K562 (cell line): ENCODE data around the gene CROT. TPM values are rescaled to one million over a fixed set of nuclear protein-coding genes. Genes with fewer than 3 reads are reported as not detected.
A peak's percentile ranks its signal among the peaks of the same experiment; 100 is the strongest.

ENCODE experiments used
- LCOR ChIP-seq: sonication (generic); formaldehyde crosslinking; IDR thresholded peaks from 2 replicates; pipeline ENCODE4 v1.8.0; 2022; ENCODE audit warnings: mild to moderate bottlenecking, missing genetic modification reagents
- MAFF ChIP-seq: IDR thresholded peaks from 2 replicates; pipeline ENCODE4 v1.6.1; 2012; ENCODE audit warnings: low read length, improper control_type of control experiment
- RFX7 ChIP-seq: fragments of 250-450 bp; sonication (Bioruptor Pico); IDR thresholded peaks from 2 replicates; pipeline ENCODE4 v1.5.1; 2021; ENCODE audit warnings: mild to moderate bottlenecking
- SMC3 ChIP-seq: conservative IDR thresholded peaks from 2 replicates; pipeline ENCODE4 v1.6.1; 2011; ENCODE audit warnings: low read depth, low read length, improper control_type of control experiment; ENCODE audit not compliant: insufficient read depth
- STAG1 ChIP-seq: sonication (generic); formaldehyde crosslinking; IDR thresholded peaks from 2 replicates; pipeline ENCODE4 v1.5.0; 2020; ENCODE audit warnings: missing genetic modification reagents, borderline replicate concordance
- UBTF ChIP-seq, 2 experiments: IDR thresholded peaks; 2 replicates each; pipeline ENCODE4 v1.6.1; 2012; ENCODE audit warnings: improper control_type of control experiment in 2 of 2, low read depth in 2 of 2, low read length in 2 of 2, borderline replicate concordance in 1 of 2
- ZNF143 ChIP-seq: sonication (generic); formaldehyde crosslinking; IDR thresholded peaks from 2 replicates; pipeline ENCODE4 v1.9.0; 2022; ENCODE audit warnings: mild to moderate bottlenecking, missing genetic modification reagents
- ZNF584 ChIP-seq: fragments of 200-800 bp; sonication (Bioruptor generic); IDR thresholded peaks from 2 replicates; pipeline ENCODE4 v1.6.1; 2016; ENCODE audit warnings: low read depth, mild to moderate bottlenecking, missing genetic modification characterization, missing compliant biosample characterization
- polyA plus RNA-seq, 8 experiments: library from polyadenylated mRNA; depleted of rRNA in 4 of 8; stranded (reverse) in 5 of 8; unstranded in 3 of 8; fragments of >200 nt; fragmentation: Nextera tagmentation in 2 of 8; fragmentation: Illumina TruSeq in 1 of 8; extraction: Ambion mirVana in 2 of 8; extraction: Trizol in 1 of 8; gene quantifications; 2 replicates each; pipeline versions ENCODE4 v1.2.1 to v1.2.3, GENCODE V29; 2011 to 2014; ENCODE audit warnings: inconsistent platforms in 1 of 8, missing spikeins in 1 of 8
- total RNA-seq, 7 experiments: library from RNA; depleted of rRNA in 6 of 7; stranded (reverse); fragments of >200 nt in 6 of 7; fragmentation: Illumina TruSeq in 2 of 7; extraction: Trizol in 2 of 7; gene quantifications; 2 replicates each; pipeline versions ENCODE4 v1.2.1 to v1.2.3, GENCODE V29; 2011 to 2021; ENCODE audit warnings: low replicate concordance in 1 of 7
- TF ChIP-seq, protein P1 (sequence below), 2 experiments: fragments of 450-650 bp; conservative IDR thresholded peaks; 2 replicates each; pipeline ENCODE4 v1.6.1; 2017; ENCODE audit warnings: mild to moderate bottlenecking in 2 of 2, moderate library complexity in 2 of 2
- TF ChIP-seq, protein P2 (sequence below): sonication (generic); formaldehyde crosslinking; IDR thresholded peaks from 2 replicates; pipeline ENCODE4 v1.8.0; 2023; ENCODE audit warnings: mild to moderate bottlenecking, missing genetic modification reagents
- TF ChIP-seq, protein P3 (sequence below), 3 experiments: IDR thresholded peaks in 2 of 3; conservative IDR thresholded peaks in 1 of 3; 2 replicates each; pipeline ENCODE4 v1.5.1; 2011 to 2012; ENCODE audit warnings: low read length in 3 of 3, mild to moderate bottlenecking in 3 of 3, control low read depth in 2 of 3, improper control_type of control experiment in 1 of 3, inconsistent platforms in 1 of 3, low read depth in 1 of 3, mixed read lengths in 1 of 3, moderate library complexity in 1 of 3; ENCODE audit not compliant: insufficient read depth in 2 of 3

Gene CROT
- total and polyA plus RNA-seq, 9 of the 15 experiments (the other 6 are each of a cell fraction or from before 2014, with no cell fraction given): 2.5 to 8.1 (median 5.1) TPM

DNA sequence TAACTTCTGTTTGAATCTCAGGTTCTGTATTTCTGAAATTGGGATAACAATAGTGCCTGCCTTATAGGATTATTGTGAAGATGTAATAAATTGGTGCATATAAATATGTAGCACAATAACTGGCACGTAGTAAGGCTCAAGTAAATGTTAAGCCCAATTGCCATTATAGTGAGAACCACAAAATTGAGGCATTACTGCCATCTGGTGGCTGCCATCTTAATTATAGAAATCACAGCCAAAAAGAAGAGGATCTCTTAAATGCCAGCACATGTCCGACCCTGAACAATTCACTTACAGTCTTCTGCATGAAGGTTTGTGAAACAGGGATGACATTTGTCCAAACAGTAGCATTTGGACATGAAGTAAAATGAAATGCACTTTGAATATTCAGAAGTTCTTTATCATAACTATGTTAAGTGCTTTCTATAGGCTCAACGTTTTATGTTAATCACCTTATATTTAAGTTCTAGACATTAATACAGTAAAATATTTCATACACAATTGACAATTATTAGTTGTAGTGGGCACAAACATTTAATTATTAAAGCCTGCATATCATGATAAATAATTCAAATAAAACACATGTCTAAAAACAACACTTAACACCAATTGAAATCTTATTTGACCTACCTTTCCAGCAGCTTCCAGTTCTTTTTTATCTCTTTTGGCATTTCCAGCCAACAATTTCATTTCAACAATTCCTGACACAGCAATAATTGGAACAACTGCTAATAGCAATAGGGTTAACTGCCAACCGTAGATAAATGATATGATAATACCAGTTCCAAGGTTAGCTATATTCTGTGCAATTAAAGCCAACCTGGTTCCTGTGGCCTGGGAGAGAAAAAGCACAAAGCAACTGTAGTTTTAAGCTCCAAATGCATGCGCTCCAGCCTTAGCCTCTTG, 71.5 kb downstream of the CROT start (continued):
- TF ChIP-seq, protein P1, sequence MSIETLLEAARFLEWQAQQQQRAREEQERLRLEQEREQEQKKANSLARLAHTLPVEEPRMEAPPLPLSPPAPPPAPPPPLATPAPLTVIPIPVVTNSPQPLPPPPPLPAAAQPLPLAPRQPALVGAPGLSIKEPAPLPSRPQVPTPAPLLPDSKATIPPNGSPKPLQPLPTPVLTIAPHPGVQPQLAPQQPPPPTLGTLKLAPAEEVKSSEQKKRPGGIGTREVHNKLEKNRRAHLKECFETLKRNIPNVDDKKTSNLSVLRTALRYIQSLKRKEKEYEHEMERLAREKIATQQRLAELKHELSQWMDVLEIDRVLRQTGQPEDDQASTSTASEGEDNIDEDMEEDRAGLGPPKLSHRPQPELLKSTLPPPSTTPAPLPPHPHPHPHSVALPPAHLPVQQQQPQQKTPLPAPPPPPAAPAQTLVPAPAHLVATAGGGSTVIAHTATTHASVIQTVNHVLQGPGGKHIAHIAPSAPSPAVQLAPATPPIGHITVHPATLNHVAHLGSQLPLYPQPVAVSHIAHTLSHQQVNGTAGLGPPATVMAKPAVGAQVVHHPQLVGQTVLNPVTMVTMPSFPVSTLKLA (conservative IDR thresholded peaks at IDR 0.05): no peak
- TF ChIP-seq, protein P2, sequence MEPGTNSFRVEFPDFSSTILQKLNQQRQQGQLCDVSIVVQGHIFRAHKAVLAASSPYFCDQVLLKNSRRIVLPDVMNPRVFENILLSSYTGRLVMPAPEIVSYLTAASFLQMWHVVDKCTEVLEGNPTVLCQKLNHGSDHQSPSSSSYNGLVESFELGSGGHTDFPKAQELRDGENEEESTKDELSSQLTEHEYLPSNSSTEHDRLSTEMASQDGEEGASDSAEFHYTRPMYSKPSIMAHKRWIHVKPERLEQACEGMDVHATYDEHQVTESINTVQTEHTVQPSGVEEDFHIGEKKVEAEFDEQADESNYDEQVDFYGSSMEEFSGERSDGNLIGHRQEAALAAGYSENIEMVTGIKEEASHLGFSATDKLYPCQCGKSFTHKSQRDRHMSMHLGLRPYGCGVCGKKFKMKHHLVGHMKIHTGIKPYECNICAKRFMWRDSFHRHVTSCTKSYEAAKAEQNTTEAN (CRISPR knock-in tag): no peak
- TF ChIP-seq SMC3 (peak; percentile 97), UBTF (IDR thresholded peaks at IDR 0.05; ENCODE audit: borderline replicate concordance in 1 of 2, low read depth in 2 of 2, low read length in 2 of 2) (no peak), ZNF143 (no peak), LCOR (CRISPR knock-in tag) (0 out of 2 replicates have a peak, but pooled peaks have one; percentile 60), RFX7 (no peak), MAFF (peak; percentile 43; the same call in 1 of the 2 replicates), ZNF584 (CRISPR knock-in tag) (no peak), STAG1 (CRISPR knock-in tag) (no peak; the same call in 1 of the 2 replicates)
- TF ChIP-seq, protein P3, sequence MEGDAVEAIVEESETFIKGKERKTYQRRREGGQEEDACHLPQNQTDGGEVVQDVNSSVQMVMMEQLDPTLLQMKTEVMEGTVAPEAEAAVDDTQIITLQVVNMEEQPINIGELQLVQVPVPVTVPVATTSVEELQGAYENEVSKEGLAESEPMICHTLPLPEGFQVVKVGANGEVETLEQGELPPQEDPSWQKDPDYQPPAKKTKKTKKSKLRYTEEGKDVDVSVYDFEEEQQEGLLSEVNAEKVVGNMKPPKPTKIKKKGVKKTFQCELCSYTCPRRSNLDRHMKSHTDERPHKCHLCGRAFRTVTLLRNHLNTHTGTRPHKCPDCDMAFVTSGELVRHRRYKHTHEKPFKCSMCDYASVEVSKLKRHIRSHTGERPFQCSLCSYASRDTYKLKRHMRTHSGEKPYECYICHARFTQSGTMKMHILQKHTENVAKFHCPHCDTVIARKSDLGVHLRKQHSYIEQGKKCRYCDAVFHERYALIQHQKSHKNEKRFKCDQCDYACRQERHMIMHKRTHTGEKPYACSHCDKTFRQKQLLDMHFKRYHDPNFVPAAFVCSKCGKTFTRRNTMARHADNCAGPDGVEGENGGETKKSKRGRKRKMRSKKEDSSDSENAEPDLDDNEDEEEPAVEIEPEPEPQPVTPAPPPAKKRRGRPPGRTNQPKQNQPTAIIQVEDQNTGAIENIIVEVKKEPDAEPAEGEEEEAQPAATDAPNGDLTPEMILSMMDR (IDR thresholded peaks at IDR 0.05 in 2 of 3, conservative IDR thresholded peaks at IDR 0.05 in 1 of 3; ENCODE audit: insufficient read depth in 2 of 3, low read depth in 1 of 3, low read length in 3 of 3): peak; percentile 67 to 93 (median 78)
